ENCODE data around the gene TNP2.

Gene TNP2

DNA sequence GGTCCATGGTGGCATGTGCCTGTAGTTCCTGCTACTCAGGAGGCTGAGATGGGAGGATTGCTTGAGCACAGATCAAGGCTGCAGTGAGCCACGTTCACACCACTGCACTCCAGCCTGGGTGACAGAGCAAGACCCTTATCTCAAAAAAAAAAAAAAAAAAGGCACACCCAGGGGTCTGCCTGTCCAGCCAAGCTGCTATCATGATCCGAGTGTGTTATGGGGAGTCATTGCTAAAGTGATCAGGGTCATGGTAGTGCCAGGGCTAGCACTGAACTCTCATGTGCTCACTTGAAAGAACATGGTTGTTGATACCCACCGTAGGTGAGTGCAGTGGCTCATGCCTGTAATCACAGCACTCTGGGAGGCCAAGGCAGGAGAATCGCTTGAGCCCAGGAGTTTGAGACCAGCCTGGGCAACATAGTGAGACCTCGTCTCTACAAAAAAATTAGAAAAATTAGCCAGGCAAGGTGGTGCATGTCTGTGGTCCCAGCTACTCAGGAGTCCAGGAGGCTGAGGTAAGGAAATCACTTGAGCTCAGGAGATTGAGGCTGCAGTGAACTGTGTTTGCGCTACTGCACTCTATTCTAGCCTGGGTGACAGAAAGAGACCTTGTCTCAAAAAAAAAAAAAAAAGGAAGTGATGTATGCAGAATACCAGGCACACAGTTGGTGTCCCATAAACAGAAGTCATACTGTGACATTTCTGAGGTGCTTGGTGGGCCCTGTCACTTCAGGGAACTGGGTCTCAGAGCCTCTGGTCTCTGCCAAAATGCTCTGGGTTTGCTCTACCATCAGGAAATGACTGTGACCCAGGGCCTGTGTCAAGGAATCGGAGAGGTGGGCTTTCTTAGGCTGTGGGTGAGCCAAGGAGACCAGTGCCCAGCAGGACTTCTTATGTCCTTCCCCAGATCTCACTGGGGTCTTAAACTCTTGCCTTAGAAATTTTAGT, 9.8 kb upstream of the TNP2 start:
- DNase-seq (ENCODE audit: insufficient read length, low spot score) (no peak), FAIRE-seq (no peak)

DNA sequence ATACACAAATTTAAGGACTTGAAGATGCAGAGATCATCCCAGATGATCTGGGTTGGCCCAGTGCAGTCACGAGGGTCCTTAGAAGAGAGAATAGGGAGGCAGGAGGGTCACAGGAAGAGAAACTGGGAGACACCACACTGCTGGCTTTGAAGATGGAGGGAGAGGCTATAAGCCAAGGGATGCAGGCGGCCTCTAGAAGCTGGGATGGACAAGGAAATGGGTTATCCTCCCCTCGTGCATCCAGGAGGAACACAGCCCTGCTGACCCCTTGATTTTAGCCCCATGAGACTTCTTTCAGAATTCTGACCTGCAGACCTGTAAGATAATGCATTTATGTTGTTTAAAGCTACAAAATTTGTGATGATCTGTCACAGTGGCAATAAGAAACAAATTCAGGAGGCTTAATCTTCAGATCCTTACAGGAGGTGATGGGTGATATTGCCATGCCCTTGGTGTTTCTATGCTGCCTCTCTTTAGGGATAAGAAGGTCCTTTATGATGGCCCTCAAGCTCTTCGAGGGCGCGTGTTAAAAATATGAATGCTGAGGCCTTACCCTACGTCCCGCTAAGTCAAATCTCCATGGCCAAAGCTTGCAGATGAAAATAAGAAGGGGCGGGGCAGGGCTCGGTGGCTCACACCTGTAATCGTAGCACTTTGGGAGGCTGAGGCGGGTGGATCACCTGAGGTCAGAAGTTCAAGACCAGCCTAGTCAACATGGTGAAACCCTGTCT, 8.6 kb upstream of the TNP2 start:
- FAIRE-seq (no peak), DNase-seq (ENCODE audit: insufficient read length, low spot score) (no peak)

GRCh38 chr16:11276896-11277593, 7.9 kb upstream of the TNP2 start:
- no peak for DNase-seq (ENCODE audit: insufficient read length, low spot score)
- no peak for FAIRE-seq

- no peak for FAIRE-seq
- no peak for DNase-seq (ENCODE audit: insufficient read length, low spot score)
Observed at GRCh38 chr16:11276143-11276895, 7.2 kb upstream of the TNP2 start, which contains the start of gene PRM2. PRM2 (minus strand) TSS chr16:11276480; CDS start chr16:11276370, 110 bp downstream.

DNA sequence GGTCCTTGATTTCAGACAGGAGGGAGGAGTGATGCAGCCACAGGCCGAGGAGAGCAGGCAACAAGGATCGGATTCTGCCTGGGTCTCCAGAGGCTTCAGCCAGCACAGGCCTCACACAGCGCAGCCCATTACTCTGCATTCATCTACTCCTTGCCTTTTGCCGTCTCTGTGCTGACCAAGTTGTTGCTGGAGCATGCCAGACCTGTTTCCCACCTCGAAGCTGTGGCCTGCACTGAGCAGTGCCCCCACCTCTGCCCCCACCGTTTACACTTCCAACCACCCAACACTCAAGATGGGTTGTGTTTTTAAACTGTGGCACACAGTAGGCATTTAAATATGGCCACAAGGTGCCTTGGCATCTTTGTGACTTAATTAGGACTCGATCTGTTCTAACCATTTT, 5.8 kb upstream of the TNP2 start:
- no peak for FAIRE-seq
- DNase-seq (ENCODE audit: insufficient read length, low spot score): no peak

GRCh38 chr16:11273721-11274324, 4.7 kb upstream of the TNP2 start:
- peak; percentile 30 for DNase-seq (ENCODE audit: insufficient read length, low spot score)
- FAIRE-seq: no peak

- FAIRE-seq: no peak
- DNase-seq (ENCODE audit: insufficient read length, low spot score): no peak
Observed at GRCh38 chr16:11272921-11273720, 4.0 kb upstream of the TNP2 start, which contains the start of gene PRM3. PRM3 (minus strand) TSS chr16:11273629; CDS start chr16:11273595, 34 bp downstream.

GRCh38 chr16:11272484-11272883, 3.4 kb upstream of the TNP2 start:
- no peak for DNase-seq (ENCODE audit: insufficient read length, low spot score)

GRCh38 chr16:11271610-11272009, 2.5 kb upstream of the TNP2 start:
- no peak for FAIRE-seq
- no peak for DNase-seq (ENCODE audit: insufficient read length, low spot score)

More at GRCh38 chr16:11272484-11272883, 3.4 kb upstream of the TNP2 start:
- FAIRE-seq: no peak

GRCh38 chr16:11270602-11271162, 1.6 kb upstream of the TNP2 start:
- DNase-seq (ENCODE audit: insufficient read length, low spot score) (no peak), FAIRE-seq (no peak)

DNA sequence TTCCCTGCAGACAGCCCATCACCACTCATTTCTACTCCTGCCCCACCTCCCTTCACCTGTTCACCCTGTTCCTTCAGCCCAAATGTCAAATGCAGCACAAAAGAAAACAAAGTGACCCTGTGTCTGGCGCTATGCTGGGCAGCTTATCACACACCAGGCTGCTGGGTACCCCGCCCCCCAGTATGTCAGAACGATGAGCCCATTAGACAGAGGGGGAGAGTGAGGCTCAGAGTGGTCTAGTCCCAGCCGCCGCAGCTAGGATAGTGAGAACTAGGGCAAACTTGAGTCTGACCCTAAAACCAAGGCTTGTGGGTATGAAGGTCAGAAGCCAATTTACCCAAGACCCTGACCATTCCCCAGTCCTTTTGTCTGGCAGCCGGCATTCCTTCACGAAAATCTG, 4.0 kb downstream of the TNP2 start:
- DNase-seq (ENCODE audit: insufficient read length, low spot score): no peak
- no peak for FAIRE-seq

DNA sequence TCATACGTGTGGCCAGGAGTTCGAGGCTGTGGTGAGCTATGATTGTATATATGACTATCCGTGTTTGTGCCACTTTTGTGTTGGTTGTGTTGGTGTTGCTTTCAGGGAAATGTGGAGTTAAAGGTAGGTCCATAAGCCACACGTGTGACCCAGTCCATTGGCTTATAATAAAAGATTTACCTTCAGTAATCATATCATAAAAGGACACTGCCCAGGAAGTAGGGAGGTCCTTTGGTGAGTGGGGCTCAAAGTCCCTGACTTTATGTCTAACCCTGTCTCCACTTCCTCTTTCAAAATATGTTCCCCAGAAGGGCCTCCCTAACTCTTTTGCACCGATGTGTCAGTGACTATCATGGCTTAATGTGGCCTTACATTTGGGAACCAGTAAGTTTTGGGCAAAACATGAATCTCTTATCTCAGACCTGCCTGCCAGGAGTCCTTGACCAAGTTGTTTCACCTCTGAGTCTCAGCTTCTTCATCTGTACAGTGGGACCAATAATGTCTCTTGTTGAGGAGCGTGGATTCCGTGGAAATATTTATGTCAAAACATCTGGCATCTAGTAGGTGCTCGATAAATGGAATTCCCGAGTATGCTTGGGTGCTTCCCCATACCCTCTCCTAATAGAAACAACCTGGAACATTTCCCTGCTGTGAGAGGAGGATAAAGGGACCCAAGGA, 4.8 kb downstream of the TNP2 start:
- DNase-seq (ENCODE audit: insufficient read length, low spot score): no peak
- FAIRE-seq: no peak

DNA sequence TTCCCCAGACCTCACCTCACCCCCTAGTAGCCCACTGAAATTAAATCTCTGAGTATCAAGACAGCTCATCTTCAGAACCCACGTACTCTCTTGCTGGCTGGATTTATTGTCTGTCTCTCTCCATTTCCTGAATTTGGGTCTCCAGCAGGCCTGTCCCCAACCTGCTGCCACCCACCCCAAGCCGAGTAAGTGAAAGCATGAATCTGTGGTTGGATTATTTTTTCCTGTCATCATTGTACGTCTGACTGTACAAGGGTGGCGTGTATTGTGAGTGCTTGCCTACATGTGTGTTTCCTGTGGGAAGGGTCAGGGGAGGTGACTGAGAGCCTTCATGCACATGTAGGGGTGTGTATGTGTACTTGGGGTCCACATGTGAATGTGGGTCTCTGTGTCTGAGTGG, 5.4 kb downstream of the TNP2 start:
- DNase-seq (ENCODE audit: insufficient read length, low spot score) (no peak), FAIRE-seq (no peak)

GRCh38 chr16:11262915-11263314, 6.2 kb downstream of the TNP2 start:
- FAIRE-seq: no peak
- DNase-seq (ENCODE audit: insufficient read length, low spot score): no peak

GRCh38 chr16:11260596-11260966, 8.5 kb downstream of the TNP2 start:
- no peak for FAIRE-seq
- no peak for DNase-seq (ENCODE audit: insufficient read length, low spot score)

DNA sequence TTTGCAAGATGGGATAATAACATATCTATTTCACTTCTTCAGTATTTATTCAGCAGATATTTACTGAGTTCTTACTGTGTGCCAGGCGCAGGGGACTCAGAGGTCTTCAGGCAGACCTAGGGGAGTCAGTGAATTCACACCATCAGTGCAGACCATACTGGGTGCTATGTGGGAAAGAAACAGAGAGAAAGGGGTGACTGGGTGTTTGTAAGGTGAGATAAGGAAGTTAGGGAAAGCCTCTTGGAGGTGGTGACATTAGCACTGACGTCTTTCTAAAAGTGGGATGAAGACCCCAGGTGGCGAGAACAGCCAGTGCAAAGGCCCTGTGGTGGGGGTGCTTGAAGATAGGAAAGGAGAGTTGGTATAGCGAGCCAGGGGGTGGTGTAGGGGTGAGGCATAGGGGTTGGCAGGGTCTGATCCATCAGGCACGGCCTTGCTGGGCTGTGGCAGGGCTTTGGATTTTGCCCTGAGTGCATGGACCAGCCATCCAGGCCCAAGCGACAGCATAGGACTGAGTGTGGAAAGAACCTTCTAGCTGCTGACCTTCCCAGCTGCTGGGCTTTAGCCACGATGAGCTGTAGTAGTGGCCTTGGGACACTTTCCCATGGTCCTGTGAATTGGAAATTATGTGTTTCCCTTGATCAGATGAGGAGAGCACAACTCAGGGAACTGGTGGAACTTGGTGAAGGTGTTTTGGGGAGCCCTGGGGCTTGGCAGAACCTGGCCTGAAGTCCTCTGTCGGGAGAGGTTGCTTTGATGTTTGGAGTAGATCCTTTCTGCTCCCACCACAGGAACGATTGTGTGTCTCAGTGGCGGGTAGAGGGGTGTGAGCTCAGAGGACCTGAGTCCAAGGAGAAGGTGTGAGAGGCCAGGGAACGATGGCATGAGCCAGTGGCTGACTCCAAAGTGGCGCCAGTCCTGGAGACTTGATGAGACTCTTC, 9.2 kb downstream of the TNP2 start:
- no peak for DNase-seq (ENCODE audit: insufficient read length, low spot score)
- FAIRE-seq: no peak
